ENCODE measurements around the gene TRIM33. TPM values are rescaled to one million over a fixed set of nuclear protein-coding genes. Genes with fewer than 3 reads are reported as not detected.
A peak's percentile ranks its signal among the peaks of the same experiment; 100 is the strongest.
"Not testable (repeated sequence)": the region's sequence is repeated elsewhere in the genome, so short reads cannot be mapped to it uniquely, and the experiment has no call there.

Gene TRIM33
- total and polyA plus RNA-seq, 2 experiments from 2014 or later = 50.3 to 51.1 TPM

DNA sequence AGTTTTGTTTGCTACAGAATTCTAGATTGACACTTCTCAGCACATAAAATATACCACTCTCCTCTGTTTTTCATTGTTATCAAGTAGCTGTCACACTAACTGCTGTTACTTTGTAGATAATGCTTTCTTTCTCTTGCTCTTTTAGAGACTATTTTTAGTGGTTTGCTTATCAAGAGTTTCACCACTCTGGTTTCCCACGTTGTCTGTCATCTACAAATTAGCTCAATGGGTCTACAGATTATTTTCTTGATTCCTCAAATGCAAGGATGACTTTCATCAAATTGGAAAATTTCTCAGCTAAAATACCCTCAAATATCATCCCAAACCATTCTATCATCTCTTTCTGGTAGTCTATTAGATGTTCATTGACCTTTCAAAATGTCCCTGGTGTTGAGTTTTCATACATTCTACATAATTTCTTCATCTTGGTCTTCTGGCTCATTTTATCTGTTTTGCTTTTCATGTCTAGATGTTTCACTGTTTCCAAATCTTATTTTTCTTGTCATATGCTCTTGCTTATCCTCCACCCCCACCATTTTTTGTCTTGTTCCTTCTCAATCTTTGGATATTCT is 122.5 kb downstream of the TRIM33 start (continued):
- TF ChIP-seq ZNF462 (CRISPR knock-in tag; IDR thresholded peaks at IDR 0.05) (no peak), JUNB (IDR thresholded peaks at IDR 0.05; ENCODE audit: unreplicated experiment) (no peak)

GRCh38 chr1:114387585-114387984 is 123.4 kb downstream of the TRIM33 start:
- H3K36me3 Mint-ChIP-seq (ENCODE audit: low read depth); H3K36me3 ChIP-seq (ENCODE audit: insufficient read depth); H3K4me3 Mint-ChIP-seq; ATAC-seq; H3K4me1 ChIP-seq (ENCODE audit: insufficient read depth); H3K9me2 ChIP-seq (ENCODE audit: insufficient read depth); H3K27me3 Mint-ChIP-seq (ENCODE audit: insufficient read depth, low read depth, poor library complexity); H3F3A ChIP-seq (replicated peaks; ENCODE audit: low read depth); H4K20me1 ChIP-seq (replicated peaks; ENCODE audit: insufficient read depth); H3K27me3 ChIP-seq (ENCODE audit: insufficient read depth); H2AFZ ChIP-seq; H3K4me1 Mint-ChIP-seq; H3K27ac ChIP-seq (ENCODE audit: low read depth); H3K27ac Mint-ChIP-seq; H3K4me2 ChIP-seq; H3K4me3 ChIP-seq; H3K79me2 ChIP-seq (replicated peaks; ENCODE audit: insufficient read depth); DNase-seq (ENCODE audit: low spot score): not testable (repeated sequence)
- H3K9me3 Mint-ChIP-seq = peaks cover 22% of the 10 kb centered on the region

DNA sequence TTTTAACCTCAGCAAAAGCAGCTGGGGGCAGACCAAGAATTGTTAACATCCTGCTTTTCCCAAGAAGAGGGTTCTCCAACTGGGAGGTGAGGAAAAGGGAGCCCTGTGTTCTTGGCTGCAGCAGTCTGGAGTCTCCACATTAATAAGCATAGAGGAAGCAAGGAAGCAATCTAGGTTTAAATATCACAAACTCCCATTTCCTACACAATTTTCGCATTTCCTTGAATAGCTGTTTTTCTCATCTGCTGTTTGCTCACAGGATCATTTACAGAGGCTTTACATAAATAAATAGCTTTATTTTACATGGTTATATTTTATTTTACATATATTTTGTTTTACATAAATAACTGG is 124.0 kb downstream of the TRIM33 start:
- Histone ChIP-seq H3K9me2 (ENCODE audit: insufficient read depth) (no peaks in the 10 kb centered on the region), H3K4me1 (ENCODE audit: insufficient read depth) (no peaks in the 10 kb centered on the region; the same call in 1 of the 2 replicates), H3K36me3 (ENCODE audit: insufficient read depth) (no peaks in the 10 kb centered on the region), H4K20me1 (replicated peaks; ENCODE audit: insufficient read depth) (no peaks in the 10 kb centered on the region), H3K4me3 (no peak overlapping the region), H3F3A (replicated peaks; ENCODE audit: low read depth) (no peaks in the 10 kb centered on the region), H3K27me3 (ENCODE audit: insufficient read depth) (no peaks in the 10 kb centered on the region), H3K79me2 (replicated peaks; ENCODE audit: insufficient read depth) (no peaks in the 10 kb centered on the region), H3K4me2 (no peak overlapping the region), H3K27ac (ENCODE audit: low read depth) (0 out of 2 replicates have a peak overlapping the region, but pooled peaks have one; percentile 22), H2AFZ (no peak overlapping the region)
- Mint-ChIP-seq H3K4me3 (no peak overlapping the region), H3K27me3 (ENCODE audit: insufficient read depth, low read depth, poor library complexity) (peaks cover 2% of the 10 kb centered on the region), H3K27ac (no peak overlapping the region; the same call in 1 of the 2 replicates), H3K9me3 (peaks cover 22% of the 10 kb centered on the region), H3K4me1 (peaks cover 7% of the 10 kb centered on the region; the same call in 2 of the 3 replicates), H3K36me3 (ENCODE audit: low read depth) (peaks cover 9% of the 10 kb centered on the region)
- ATAC-seq (peak; percentile 48), DNase-seq (ENCODE audit: low spot score) (no peak)
- TF ChIP-seq, protein P1, sequence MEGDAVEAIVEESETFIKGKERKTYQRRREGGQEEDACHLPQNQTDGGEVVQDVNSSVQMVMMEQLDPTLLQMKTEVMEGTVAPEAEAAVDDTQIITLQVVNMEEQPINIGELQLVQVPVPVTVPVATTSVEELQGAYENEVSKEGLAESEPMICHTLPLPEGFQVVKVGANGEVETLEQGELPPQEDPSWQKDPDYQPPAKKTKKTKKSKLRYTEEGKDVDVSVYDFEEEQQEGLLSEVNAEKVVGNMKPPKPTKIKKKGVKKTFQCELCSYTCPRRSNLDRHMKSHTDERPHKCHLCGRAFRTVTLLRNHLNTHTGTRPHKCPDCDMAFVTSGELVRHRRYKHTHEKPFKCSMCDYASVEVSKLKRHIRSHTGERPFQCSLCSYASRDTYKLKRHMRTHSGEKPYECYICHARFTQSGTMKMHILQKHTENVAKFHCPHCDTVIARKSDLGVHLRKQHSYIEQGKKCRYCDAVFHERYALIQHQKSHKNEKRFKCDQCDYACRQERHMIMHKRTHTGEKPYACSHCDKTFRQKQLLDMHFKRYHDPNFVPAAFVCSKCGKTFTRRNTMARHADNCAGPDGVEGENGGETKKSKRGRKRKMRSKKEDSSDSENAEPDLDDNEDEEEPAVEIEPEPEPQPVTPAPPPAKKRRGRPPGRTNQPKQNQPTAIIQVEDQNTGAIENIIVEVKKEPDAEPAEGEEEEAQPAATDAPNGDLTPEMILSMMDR (conservative IDR thresholded peaks at IDR 0.05; ENCODE audit: low read depth in 2 of 2) = no peak
- TF ChIP-seq CREB1 (CRISPR knock-in tag; IDR thresholded peaks at IDR 0.05; ENCODE audit: low read depth) (no peak), EZH2phosphoT487 (IDR thresholded peaks at IDR 0.05; ENCODE audit: unreplicated experiment) (no peak), JUNB (IDR thresholded peaks at IDR 0.05; ENCODE audit: unreplicated experiment) (no peak), ZNF331 (CRISPR knock-in tag; IDR thresholded peaks at IDR 0.05; ENCODE audit: low read depth) (no peak), ZNF114 (CRISPR knock-in tag; IDR thresholded peaks at IDR 0.05) (no peak), POLR2AphosphoS5 (IDR thresholded peaks at IDR 0.05; ENCODE audit: low read depth) (no peak), REST (IDR thresholded peaks at IDR 0.05; ENCODE audit: unreplicated experiment) (no peak)

Data from GM23338 (cell line).